SIG-M5 treated with dmso at 0.1 percent for 504 hours (cell line): ENCODE measurements around the gene STK11IP.

Experiments used
- DNase-seq: peaks from one replicate; lab custom pipeline; 2025; ENCODE audit not compliant: unreplicated experiment; lab: John Stamatoyannopoulos, UW

The STK11IP gene

GRCh38 chr2:219633276-219634065 lies 35.8 kb downstream of the STK11IP start:
- no peak for DNase-seq

GRCh38 chr2:219634171-219634940 lies 36.7 kb downstream of the STK11IP start:
- DNase-seq = no peak

GRCh38 chr2:219634951-219635751 lies 37.5 kb downstream of the STK11IP start:
- DNase-seq = no peak

- DNase-seq = no peak
These were observed 38.7 kb downstream of the STK11IP start for GRCh38 chr2:219636144-219636915.

- DNase-seq = no peak
These were observed 39.5 kb downstream of the STK11IP start for GRCh38 chr2:219636941-219637841.

GRCh38 chr2:219637842-219638185 lies 40.2 kb downstream of the STK11IP start:
- no peak for DNase-seq

GRCh38 chr2:219638217-219638947 lies 40.7 kb downstream of the STK11IP start:
- DNase-seq = no peak

- DNase-seq = peak; percentile 72
These were observed 41.5 kb downstream of the STK11IP start for GRCh38 chr2:219638948-219639755.

GRCh38 chr2:219641390-219642068 lies 43.9 kb downstream of the STK11IP start:
- DNase-seq = no peak

GRCh38 chr2:219642069-219642454 lies 44.4 kb downstream of the STK11IP start:
- no peak for DNase-seq

GRCh38 chr2:219642465-219643083 lies 44.9 kb downstream of the STK11IP start:
- peak; percentile 98 for DNase-seq

GRCh38 chr2:219643084-219643473 lies 45.4 kb downstream of the STK11IP start:
- DNase-seq = no peak

- DNase-seq = no peak
These were observed 46.2 kb downstream of the STK11IP start for GRCh38 chr2:219643788-219644398.

GRCh38 chr2:219644801-219645480 lies 47.3 kb downstream of the STK11IP start:
- DNase-seq = no peak

- no peak for DNase-seq
These were observed 48.2 kb downstream of the STK11IP start for GRCh38 chr2:219645631-219646527.
